Pancreas (tissue), 10 donors: ENCODE measurements around the gene WFDC9. TPM values are rescaled to one million over a fixed set of nuclear protein-coding genes. Genes with fewer than 3 reads are reported as not detected.
"Not testable (repeated sequence)": the region's sequence is repeated elsewhere in the genome, so short reads cannot be mapped to it uniquely, and the experiment has no call there.

Experiments used
- ATAC-seq, 4 donors: fragments of 200-7000 bp; cut with Tn5 transposase; one replicate each; pipeline versions ENCODE4 v1.8.0 to v1.9.1; 2020; ENCODE audit warnings: mild to moderate bottlenecking in 4 of 4, moderate library complexity in 4 of 4
- DNase-seq, 6 donors: peaks; one replicate each; pipeline ENCODE4 v3.0.0-alpha.2; 2020
- FAIRE-seq: peaks from 2 replicates; lab custom pipeline; 2012; peaks lifted over from hg19 to GRCh38; lab: Jason Lieb, UNC
- H3K27ac ChIP-seq, 4 donors: fragments of 200-600 bp; sonication (generic); 1 replicate in 3 of 4; 2 replicates in 1 of 4; pipeline versions ENCODE4 v1.5.0 to v1.8.0; 2020
- H3K27me3 ChIP-seq, 4 donors: fragments of 200-600 bp; one replicate each; pipeline ENCODE4 v1.8.0; 2021
- H3K36me3 ChIP-seq, 3 donors: fragments of 200-600 bp; sonication (generic) in 1 of 3; one replicate each; pipeline versions ENCODE4 v1.5.0 to v1.8.0; 2020 to 2021
- H3K4me1 ChIP-seq, 3 donors: fragments of 200-600 bp; one replicate each; pipeline ENCODE4 v1.8.0; 2021
- H3K4me3 ChIP-seq, 4 donors: fragments of 200-600 bp; sonication (generic) in 2 of 4; one replicate each; pipeline versions ENCODE4 v1.5.0 to v1.8.0; 2020 to 2021
- H3K9me3 ChIP-seq, 4 donors: fragments of 200-600 bp; one replicate each; pipeline ENCODE4 v1.8.0; 2021
- CTCF ChIP-seq, 4 donors: fragments of 200-600 bp; sonication (generic) in 3 of 4; IDR thresholded peaks; one replicate each; pipeline versions ENCODE4 v1.5.0 to v1.8.0; 2021; ENCODE audit warnings: antibody characterized with exemption in 4 of 4
- WGBS, 2 donors: extraction: QIAGEN DNeasy Blood & Tissue Kit; methylation state at CpG; one replicate each; pipeline ENCODE4 v1.1.7; 2013; 5-methylcytosine and 5-hydroxymethylcytosine counted together
- intact Hi-C, 3 donors: fragments of 100-400 bp; cut with DNase I; formaldehyde crosslinking; loops; one replicate each; pipeline versions ENCODE4 v1.11.1 to v1.14.2; 2022
- polyA plus RNA-seq, 2 donors: library from polyadenylated mRNA; stranded (reverse); fragments of 200-250 nt; gene quantifications; one replicate each; pipeline ENCODE4 v1.2.3, GENCODE V29; 2013
- total RNA-seq, 6 donors: library from RNA; stranded (reverse); fragmentation: NEBNext Ultra II Directional in 4 of 6; extraction: Animal tissue kit (Norgen Biotek cat#: 25700) in 4 of 6; gene quantifications; one replicate each; pipeline versions ENCODE4 v1.2.1 to v1.2.4, GENCODE V29; 2021 to 2023
- donor health status: healthy with polysubstance abuse.
- donor health status: DM: no; HTN: no; CAD: no; lungs with moderate emphysema.
- donor health status: DM: no; HTN: no; CAD: no.
- donor health status: control.
- donor health status: control.
- donor health status: Bipolar disorder and iron deficiency.
- donor health status: DM: yes; HTN: yes; CAD: no.
- donor health status: DM: no; HTN: no; CAD: no.
- donor health status: DM: no; HTN: no; CAD: no.
- donor health status: DM: yes; HTN: yes; CAD: no.

WFDC9 gene
- total and polyA plus RNA-seq, 8 donors = not detected

- TF ChIP-seq CTCF (IDR thresholded peaks at IDR 0.05) = no peak
- Histone ChIP-seq H3K36me3 (no peaks in the 10 kb centered on the region), H3K4me1 (no peaks in the 10 kb centered on the region), H3K27ac (no peak overlapping the region), H3K9me3 (no peaks in the 10 kb centered on the region), H3K4me3 (no peak overlapping the region), H3K27me3 (peaks cover 0 to 3% (median 0%) of the 10 kb centered on the region in 4 donors)
- ATAC-seq (no peak), FAIRE-seq (no peak), DNase-seq (no peak)
- intact Hi-C loops = no loop called here
- whole genome bisulfite sequencing, 2 donors = 36 to 48% methylated on average over 1 of the region's 1 CpG
Observed at GRCh38 chr20:45593498-45593897, 37.6 kb downstream of the WFDC9 start.

GRCh38 chr20:45592574-45593189 lies 38.4 kb downstream of the WFDC9 start:
- FAIRE-seq = no peak
- peak in 1 of 4 donors; percentile 26 for TF ChIP-seq CTCF (IDR thresholded peaks at IDR 0.05)

GRCh38 chr20:45589725-45590124 lies 41.4 kb downstream of the WFDC9 start:
- intact Hi-C loops = no loop called here
- DNase-seq (no peak), FAIRE-seq (no peak), ATAC-seq (no peak)
- no peaks in the 10 kb centered on the region for H3K27me3 ChIP-seq
- H3K9me3 ChIP-seq = no peaks in the 10 kb centered on the region
- H3K4me1 ChIP-seq = no peaks in the 10 kb centered on the region
- TF ChIP-seq CTCF (IDR thresholded peaks at IDR 0.05) = no peak
- no peak overlapping the region for H3K27ac ChIP-seq
- 5 to 9% methylated on average over 1 of the region's 1 CpG for WGBS, 2 donors
- H3K36me3 ChIP-seq = no peaks in the 10 kb centered on the region
- no peak overlapping the region for H3K4me3 ChIP-seq

More at GRCh38 chr20:45592574-45593189, 38.4 kb downstream of the WFDC9 start:
- Histone ChIP-seq H3K27ac (no peak overlapping the region), H3K4me1 (no peaks in the 10 kb centered on the region), H3K4me3 (no peak overlapping the region), H3K36me3 (no peaks in the 10 kb centered on the region), H3K9me3 (no peaks in the 10 kb centered on the region), H3K27me3 (no peaks in the 10 kb centered on the region)
- intact Hi-C loops = no loop called here
- DNase-seq (no peak), ATAC-seq (peak in 2 of 4 donors; percentile 57 to 65)
- 44 to 51% methylated on average over 5 of the region's 5 CpGs for WGBS, 2 donors

- no peak for ATAC-seq
- intact Hi-C loops = no loop called here
- Histone ChIP-seq H3K4me3 (no peak overlapping the region), H3K27me3 (no peaks in the 10 kb centered on the region), H3K27ac (no peak overlapping the region), H3K4me1 (no peaks in the 10 kb centered on the region), H3K9me3 (no peaks in the 10 kb centered on the region), H3K36me3 (no peaks in the 10 kb centered on the region)
- no peak for FAIRE-seq
- no peak for TF ChIP-seq CTCF (IDR thresholded peaks at IDR 0.05)
- WGBS, 2 donors = 76 to 86% methylated on average over 2 of the region's 2 CpGs
- no peak for DNase-seq
Observed at GRCh38 chr20:45588800-45589199, 42.3 kb downstream of the WFDC9 start.

- H3K4me3 ChIP-seq, H3K27ac ChIP-seq, intact Hi-C loops, H3K27me3 ChIP-seq, FAIRE-seq, H3K9me3 ChIP-seq, H3K36me3 ChIP-seq, ATAC-seq, H3K4me1 ChIP-seq, DNase-seq: not testable (repeated sequence)
- 89 to 92% methylated on average over 5 of the region's 5 CpGs for WGBS, 2 donors
Observed at GRCh38 chr20:45585986-45586385, 45.1 kb downstream of the WFDC9 start.

- H3K27ac ChIP-seq, H3K27me3 ChIP-seq, H3K4me3 ChIP-seq, intact Hi-C loops, H3K4me1 ChIP-seq, ATAC-seq, H3K9me3 ChIP-seq, DNase-seq, FAIRE-seq, H3K36me3 ChIP-seq: not testable (repeated sequence)
- WGBS, 2 donors = 83 to 91% methylated on average over 5 of the region's 5 CpGs
Observed at GRCh38 chr20:45584294-45584693, 46.8 kb downstream of the WFDC9 start.
